ENCODE measurements around the gene LSMEM2. TPM values are rescaled to one million over a fixed set of nuclear protein-coding genes. Genes with fewer than 3 reads are reported as not detected.

LSMEM2 gene
- polyA plus RNA-seq, 1 donor (not counting 4 experiments of a cell fraction or from before 2014, with no cell fraction given) = not detected

DNA sequence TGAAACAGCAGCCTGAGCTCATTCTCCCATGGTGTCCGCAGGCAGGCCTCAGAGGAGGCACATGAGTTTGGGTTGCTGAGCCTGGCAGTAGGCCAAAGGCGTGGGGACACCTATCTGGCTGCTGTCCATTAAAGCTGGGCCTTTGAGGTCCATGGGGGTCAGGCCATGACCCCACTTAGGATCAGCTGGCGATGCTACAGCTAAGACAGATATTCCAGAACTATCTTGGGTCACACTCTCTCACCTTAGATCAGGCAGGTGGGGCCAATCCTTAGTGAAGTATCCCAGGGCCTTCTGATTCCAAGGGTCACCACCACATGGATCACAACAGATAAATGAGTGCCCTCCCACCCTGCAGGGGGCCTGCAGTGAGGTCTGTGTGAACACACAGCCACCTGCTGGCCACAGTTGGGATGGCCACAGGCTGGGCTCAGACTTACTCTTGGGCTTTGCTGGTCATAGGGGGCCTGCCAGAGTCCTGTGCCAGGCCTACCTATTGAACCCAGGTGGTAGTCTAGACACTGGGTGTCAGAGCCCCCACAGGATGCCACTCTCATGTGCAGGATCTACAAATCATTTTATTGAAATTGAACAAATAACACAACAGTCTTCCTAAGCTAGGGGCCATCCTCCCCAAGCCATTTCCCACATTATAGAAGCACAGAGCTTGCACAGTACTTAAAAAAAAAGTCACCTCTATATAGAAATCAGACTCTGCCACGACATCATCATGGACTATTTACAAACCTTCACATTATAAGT, 45.6 kb downstream of the LSMEM2 start:
- Histone ChIP-seq H3K9me1 (ENCODE audit: control insufficient read depth, extremely low read depth, insufficient read depth, low read length) (no peaks in the 10 kb centered on the region), H3K9ac (ENCODE audit: control insufficient read depth, extremely low read depth, insufficient read depth, low read length) (no peak overlapping the region), H3K4me1 (ENCODE audit: control insufficient read depth, extremely low read depth, insufficient read depth, low read length) (peaks cover 26% of the 10 kb centered on the region), H2AFZ (ENCODE audit: control insufficient read depth, low read length) (no peak overlapping the region), H3K4me2 (ENCODE audit: control insufficient read depth, extremely low read depth, insufficient read depth, low read depth, low read length) (no peak overlapping the region), H4K20me1 (ENCODE audit: control insufficient read depth, extremely low read depth, insufficient read depth, low read length) (no peaks in the 10 kb centered on the region), H3K36me3 (ENCODE audit: control insufficient read depth in 2 of 2, extremely low read depth in 1 of 2, insufficient read depth in 2 of 2, low read length in 2 of 2) (peaks cover 14 to 17% of the 10 kb centered on the region in 2 experiments), H3K4me3 (ENCODE audit: control insufficient read depth in 2 of 3, extremely low read depth in 1 of 3, insufficient read depth in 2 of 3, low read depth in 1 of 3, low read length in 3 of 3) (no peak overlapping the region), H3K27ac (ENCODE audit: control insufficient read depth, insufficient read depth, low read length) (no peak overlapping the region), H3K27me3 (ENCODE audit: control insufficient read depth, extremely low read depth, insufficient read depth, low read length) (no peaks in the 10 kb centered on the region), H3K79me2 (ENCODE audit: control insufficient read depth, insufficient read depth, low read length) (peaks cover 35% of the 10 kb centered on the region), H3K9me3 (ENCODE audit: control insufficient read depth, low read depth, low read length) (no peaks in the 10 kb centered on the region)
- DNase-seq (ENCODE audit: low read depth, low spot score) (no peak), FAIRE-seq (peak; percentile 75)
- dilution Hi-C loops (cut with MboI; ENCODE audit: extremely low pct_ligation_motif_present, low sequenced_read_pairs) = no loop called here
- TF ChIP-seq, protein P1, sequence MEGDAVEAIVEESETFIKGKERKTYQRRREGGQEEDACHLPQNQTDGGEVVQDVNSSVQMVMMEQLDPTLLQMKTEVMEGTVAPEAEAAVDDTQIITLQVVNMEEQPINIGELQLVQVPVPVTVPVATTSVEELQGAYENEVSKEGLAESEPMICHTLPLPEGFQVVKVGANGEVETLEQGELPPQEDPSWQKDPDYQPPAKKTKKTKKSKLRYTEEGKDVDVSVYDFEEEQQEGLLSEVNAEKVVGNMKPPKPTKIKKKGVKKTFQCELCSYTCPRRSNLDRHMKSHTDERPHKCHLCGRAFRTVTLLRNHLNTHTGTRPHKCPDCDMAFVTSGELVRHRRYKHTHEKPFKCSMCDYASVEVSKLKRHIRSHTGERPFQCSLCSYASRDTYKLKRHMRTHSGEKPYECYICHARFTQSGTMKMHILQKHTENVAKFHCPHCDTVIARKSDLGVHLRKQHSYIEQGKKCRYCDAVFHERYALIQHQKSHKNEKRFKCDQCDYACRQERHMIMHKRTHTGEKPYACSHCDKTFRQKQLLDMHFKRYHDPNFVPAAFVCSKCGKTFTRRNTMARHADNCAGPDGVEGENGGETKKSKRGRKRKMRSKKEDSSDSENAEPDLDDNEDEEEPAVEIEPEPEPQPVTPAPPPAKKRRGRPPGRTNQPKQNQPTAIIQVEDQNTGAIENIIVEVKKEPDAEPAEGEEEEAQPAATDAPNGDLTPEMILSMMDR (optimal IDR thresholded peaks at IDR 0.05 in 1 of 3, IDR thresholded peaks at IDR 0.05 in 1 of 3, conservative IDR thresholded peaks at IDR 0.05 in 1 of 3; ENCODE audit: extremely low read depth in 1 of 3, insufficient read depth in 2 of 3, low read length in 3 of 3) = peak in 2 of 3 experiments; percentile 88 to 89
- no peak for TF ChIP-seq EZH2 (IDR thresholded peaks at IDR 0.05; ENCODE audit: low read length)

DNA sequence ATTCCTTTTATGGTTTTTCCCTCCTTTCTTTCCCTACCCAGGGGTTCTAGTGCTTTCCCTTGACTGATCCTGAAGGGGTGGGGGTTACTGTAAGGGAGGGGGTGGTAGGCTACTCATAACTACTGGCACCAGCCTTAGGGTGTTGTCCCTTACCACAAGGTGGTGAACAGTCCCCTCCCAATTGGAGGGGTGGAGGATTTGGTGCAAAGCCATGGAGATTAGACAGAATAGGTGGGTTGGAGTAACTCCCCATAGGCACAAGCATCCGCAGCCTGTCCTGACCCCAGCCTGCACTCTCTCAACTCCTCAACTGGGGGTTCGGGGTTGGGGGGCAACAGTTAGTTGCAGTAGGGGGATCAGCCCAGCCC, 46.2 kb downstream of the LSMEM2 start:
- dilution Hi-C loops (cut with MboI; ENCODE audit: extremely low pct_ligation_motif_present, low sequenced_read_pairs) = no loop called here
- no peak overlapping the region for H3K4me3 ChIP-seq (ENCODE audit: control insufficient read depth in 2 of 3, extremely low read depth in 1 of 3, insufficient read depth in 2 of 3, low read depth in 1 of 3, low read length in 3 of 3)
- DNase-seq (ENCODE audit: low read depth, low spot score) (no peak), FAIRE-seq (no peak)
- no peaks in the 10 kb centered on the region for H3K27me3 ChIP-seq (ENCODE audit: control insufficient read depth, extremely low read depth, insufficient read depth, low read length)
- no peaks in the 10 kb centered on the region for H4K20me1 ChIP-seq (ENCODE audit: control insufficient read depth, extremely low read depth, insufficient read depth, low read length)
- no peak overlapping the region for H2AFZ ChIP-seq (ENCODE audit: control insufficient read depth, low read length)
- H3K4me2 ChIP-seq (ENCODE audit: control insufficient read depth, extremely low read depth, insufficient read depth, low read depth, low read length) = no peak overlapping the region
- peaks cover 29% of the 10 kb centered on the region for H3K79me2 ChIP-seq (ENCODE audit: control insufficient read depth, insufficient read depth, low read length)
- no peaks in the 10 kb centered on the region for H3K9me3 ChIP-seq (ENCODE audit: control insufficient read depth, low read depth, low read length)
- H3K27ac ChIP-seq (ENCODE audit: control insufficient read depth, insufficient read depth, low read length) = no peak overlapping the region
- no peak for TF ChIP-seq EZH2 (IDR thresholded peaks at IDR 0.05; ENCODE audit: low read length)
- TF ChIP-seq, protein P1 (optimal IDR thresholded peaks at IDR 0.05 in 1 of 3, IDR thresholded peaks at IDR 0.05 in 1 of 3, conservative IDR thresholded peaks at IDR 0.05 in 1 of 3; ENCODE audit: extremely low read depth in 1 of 3, insufficient read depth in 2 of 3, low read length in 3 of 3) = no peak
- peaks cover 21% of the 10 kb centered on the region for H3K4me1 ChIP-seq (ENCODE audit: control insufficient read depth, extremely low read depth, insufficient read depth, low read length)
- H3K36me3 ChIP-seq (ENCODE audit: control insufficient read depth in 2 of 2, extremely low read depth in 1 of 2, insufficient read depth in 2 of 2, low read length in 2 of 2) = peaks cover 13 to 18% of the 10 kb centered on the region in 2 experiments
- no peaks in the 10 kb centered on the region for H3K9me1 ChIP-seq (ENCODE audit: control insufficient read depth, extremely low read depth, insufficient read depth, low read length)
- no peak overlapping the region for H3K9ac ChIP-seq (ENCODE audit: control insufficient read depth, extremely low read depth, insufficient read depth, low read length)

All from keratinocyte (primary cell).